Measurements from ENCODE around the gene SLC35A2.

- no peak for TF ChIP-seq ZNF274 (IDR thresholded peaks at IDR 0.05; ENCODE audit: low read depth, low read length)
- no peak for TF ChIP-seq YY1 (IDR thresholded peaks at IDR 0.05; ENCODE audit: insufficient read depth, insufficient read length)
- TF ChIP-seq SUZ12 (IDR thresholded peaks at IDR 0.05; ENCODE audit: extremely low read depth, insufficient read depth, insufficient read length) = no peak
Observed at GRCh38 chrX:48940404-48940955, 29.0 kb upstream of the SLC35A2 start.

Data from NT2/D1 (cell line).